ENCODE data around the gene ACAA1. TPM values are rescaled to one million over a fixed set of nuclear protein-coding genes. Genes with fewer than 3 reads are reported as not detected.
"Not testable (repeated sequence)": the region's sequence is repeated elsewhere in the genome, so short reads cannot be mapped to it uniquely, and the experiment has no call there.

The ACAA1 gene
- total and polyA plus RNA-seq, 2 of the 4 experiments (the other 2 are of a cell fraction), result 30.8 to 62.4 TPM

- no peak for TF ChIP-seq RAD21 (IDR thresholded peaks at IDR 0.05; ENCODE audit: low read length)
Observed at GRCh38 chr3:38088126-38089078, 48.5 kb downstream of the ACAA1 start (continued).

- H3K9me3 ChIP-seq (ENCODE audit: control insufficient read depth, insufficient read depth, low read length); ATAC-seq (ENCODE audit: low read depth); H2BK5ac ChIP-seq (ENCODE audit: low read depth, low read length, poor library complexity, severe bottlenecking); H2AK5ac ChIP-seq (ENCODE audit: low read depth, low read length); H2AK9ac ChIP-seq (replicated peaks; ENCODE audit: low read depth, low read length, poor library complexity); H3K36me3 ChIP-seq (ENCODE audit: control insufficient read depth, insufficient read depth, low read length); H4K20me1 ChIP-seq (ENCODE audit: insufficient read depth, low read length); H3K4me2 ChIP-seq (ENCODE audit: low read depth, low read length); H3K4me3 ChIP-seq (ENCODE audit: insufficient read depth, low read depth, low read length); intact Hi-C loops (cut with micrococcal nuclease); DNase-seq; H3K23ac ChIP-seq (ENCODE audit: low read depth, low read length); H2BK15ac ChIP-seq (ENCODE audit: low read depth, low read length); H3K79me1 ChIP-seq (ENCODE audit: low read depth in 1 of 2, low read length in 2 of 2); dilution Hi-C loops (cut with HindIII; ENCODE audit: low sequenced_read_pairs, unreplicated experiment); H4K91ac ChIP-seq (ENCODE audit: insufficient read depth, low read depth, low read length); H4K8ac ChIP-seq (ENCODE audit: low read depth in 2 of 2, low read length in 2 of 2); H3K9me1 ChIP-seq (ENCODE audit: insufficient read depth, low read length); POLR2A ChIA-PET (ENCODE audit: unreplicated experiment); in situ Hi-C loops (cut with MboI; ENCODE audit: low sequenced_read_pairs); H2AFZ ChIP-seq (replicated peaks; ENCODE audit: low read length, poor library complexity); H3K4ac ChIP-seq (ENCODE audit: low read depth, low read length); H3K4me1 ChIP-seq (ENCODE audit: control insufficient read depth, insufficient read depth, low read length); H3K14ac ChIP-seq (replicated peaks; ENCODE audit: low read depth, low read length); H4K5ac ChIP-seq (ENCODE audit: low read depth, low read length); BruUV-seq (replicated peaks); H3K27ac ChIP-seq (ENCODE audit: insufficient read depth, low read length); H3K56ac ChIP-seq (ENCODE audit: extremely low read depth, insufficient read depth, low read length); H3K9ac ChIP-seq (ENCODE audit: low read depth, low read length); CTCF ChIA-PET; H3K18ac ChIP-seq (ENCODE audit: low read depth, low read length); H3K27me3 ChIP-seq (ENCODE audit: control insufficient read depth, insufficient read depth, low read length); H2BK20ac ChIP-seq (ENCODE audit: low read depth, low read length); H2BK120ac ChIP-seq (ENCODE audit: low read depth, low read length): not testable (repeated sequence)
Observed at GRCh38 chr3:38087278-38087677, 49.6 kb downstream of the ACAA1 start.
